ENCODE data around the gene AKAP1.

AKAP1 gene, protein sequence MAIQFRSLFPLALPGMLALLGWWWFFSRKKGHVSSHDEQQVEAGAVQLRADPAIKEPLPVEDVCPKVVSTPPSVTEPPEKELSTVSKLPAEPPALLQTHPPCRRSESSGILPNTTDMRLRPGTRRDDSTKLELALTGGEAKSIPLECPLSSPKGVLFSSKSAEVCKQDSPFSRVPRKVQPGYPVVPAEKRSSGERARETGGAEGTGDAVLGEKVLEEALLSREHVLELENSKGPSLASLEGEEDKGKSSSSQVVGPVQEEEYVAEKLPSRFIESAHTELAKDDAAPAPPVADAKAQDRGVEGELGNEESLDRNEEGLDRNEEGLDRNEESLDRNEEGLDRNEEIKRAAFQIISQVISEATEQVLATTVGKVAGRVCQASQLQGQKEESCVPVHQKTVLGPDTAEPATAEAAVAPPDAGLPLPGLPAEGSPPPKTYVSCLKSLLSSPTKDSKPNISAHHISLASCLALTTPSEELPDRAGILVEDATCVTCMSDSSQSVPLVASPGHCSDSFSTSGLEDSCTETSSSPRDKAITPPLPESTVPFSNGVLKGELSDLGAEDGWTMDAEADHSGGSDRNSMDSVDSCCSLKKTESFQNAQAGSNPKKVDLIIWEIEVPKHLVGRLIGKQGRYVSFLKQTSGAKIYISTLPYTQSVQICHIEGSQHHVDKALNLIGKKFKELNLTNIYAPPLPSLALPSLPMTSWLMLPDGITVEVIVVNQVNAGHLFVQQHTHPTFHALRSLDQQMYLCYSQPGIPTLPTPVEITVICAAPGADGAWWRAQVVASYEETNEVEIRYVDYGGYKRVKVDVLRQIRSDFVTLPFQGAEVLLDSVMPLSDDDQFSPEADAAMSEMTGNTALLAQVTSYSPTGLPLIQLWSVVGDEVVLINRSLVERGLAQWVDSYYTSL

DNA sequence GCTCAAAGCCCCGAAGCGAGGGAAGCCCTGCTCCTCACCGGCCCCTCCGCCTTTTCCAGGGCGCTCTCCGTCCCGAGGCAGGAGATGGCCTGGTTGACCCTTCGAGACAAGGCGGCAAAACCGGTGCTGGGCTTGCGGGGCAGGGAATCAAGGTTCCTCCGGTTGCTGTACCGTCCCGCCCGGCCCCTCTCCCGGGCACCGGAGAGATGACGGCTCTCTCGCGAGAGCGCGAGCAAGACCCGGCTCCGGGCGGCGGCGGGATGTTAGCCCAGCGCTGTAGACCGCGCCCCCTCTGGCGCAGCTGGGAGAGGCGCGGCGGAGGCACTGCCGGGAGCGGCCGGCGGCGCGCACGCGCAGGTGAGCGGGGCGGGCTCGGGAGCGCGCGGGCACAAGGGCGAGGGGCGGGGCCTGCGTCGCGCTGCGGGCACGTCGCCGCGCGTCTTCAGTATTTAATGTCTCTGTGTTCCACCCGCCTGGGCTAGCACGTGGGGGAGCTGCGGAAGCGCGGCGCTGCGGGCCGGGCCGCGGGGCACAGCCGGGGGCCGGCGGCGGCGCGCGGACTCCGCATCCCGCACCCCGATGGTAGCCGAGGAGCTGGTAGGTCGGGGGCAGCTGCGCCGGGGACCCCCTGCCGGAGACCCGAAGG, at the start of gene AKAP1:
Gene AKAP1 (plus strand): TSS at position 445 of the 646 bp plus-strand sequence. CDS start 20,219 bp downstream, outside the sequence.
- DNase-seq (ENCODE audit: low read depth, low spot score) = peak; percentile 87

DNA sequence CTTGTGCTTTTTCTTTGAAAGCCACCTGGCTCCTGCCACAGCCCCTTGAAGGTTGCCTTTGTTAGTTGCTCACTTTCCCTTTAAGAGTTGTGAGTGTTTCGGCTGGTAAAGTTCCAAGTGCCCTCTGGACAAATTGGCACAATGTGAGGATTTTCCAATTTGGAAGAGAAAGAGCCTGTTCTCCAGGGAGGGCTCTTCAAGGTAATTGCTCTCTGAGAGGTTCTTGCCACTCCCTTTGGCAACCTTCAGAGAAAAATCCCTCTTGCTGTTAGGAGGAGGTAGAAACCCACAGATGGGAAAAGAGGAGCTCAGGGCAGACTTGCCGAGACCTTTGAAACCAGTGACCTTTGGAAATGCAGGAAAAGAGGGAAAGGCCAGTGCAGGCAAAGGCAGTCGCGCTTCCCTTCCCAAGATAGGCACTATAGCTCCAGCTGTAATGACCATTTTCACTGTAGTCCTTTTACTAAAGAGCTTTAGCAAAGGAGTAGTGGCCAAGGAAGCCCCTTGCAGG, 49.0 kb upstream of the AKAP1 start:
- DNase-seq (ENCODE audit: low read depth, low spot score) = no peak

DNA sequence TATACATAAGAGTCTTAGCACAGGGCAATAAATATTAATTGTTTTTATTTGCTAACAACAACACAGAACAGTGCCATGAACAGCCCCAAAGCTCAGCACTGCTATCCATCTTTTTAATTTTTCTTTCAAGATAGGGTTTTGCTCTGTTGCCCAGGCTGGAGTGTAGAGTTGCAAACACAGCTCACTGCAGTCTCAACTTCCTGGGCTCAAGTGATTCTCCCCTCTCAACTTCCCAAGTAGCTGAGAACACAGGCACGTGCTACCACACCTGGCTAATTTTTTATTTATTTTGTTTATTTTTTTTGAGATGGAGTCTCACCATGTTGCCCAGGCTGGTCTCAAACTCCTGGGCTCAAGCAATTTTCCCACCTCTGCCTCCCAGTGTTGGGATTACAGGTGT, 47.6 kb upstream of the AKAP1 start:
- DNase-seq (ENCODE audit: low read depth, low spot score) = no peak

DNA sequence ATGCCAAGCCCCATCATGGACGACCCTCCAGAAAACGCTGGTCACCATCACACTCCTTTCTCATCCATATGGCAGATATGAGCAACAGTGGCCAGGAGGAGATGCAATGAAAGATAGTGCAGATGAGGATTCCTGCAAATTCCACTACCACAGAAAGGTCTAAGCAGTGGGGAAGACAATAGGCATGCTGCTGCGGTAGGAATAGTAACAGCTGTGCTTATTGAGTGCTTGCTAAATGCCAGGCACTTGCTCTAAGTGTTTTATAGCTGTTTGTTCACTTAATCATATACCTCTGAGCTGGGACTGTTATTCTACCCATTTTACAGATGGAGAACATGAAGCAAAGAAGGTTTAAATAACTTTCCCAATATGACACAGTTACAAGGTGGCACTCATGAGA, 46.6 kb upstream of the AKAP1 start:
- no peak for DNase-seq (ENCODE audit: low read depth, low spot score)

DNA sequence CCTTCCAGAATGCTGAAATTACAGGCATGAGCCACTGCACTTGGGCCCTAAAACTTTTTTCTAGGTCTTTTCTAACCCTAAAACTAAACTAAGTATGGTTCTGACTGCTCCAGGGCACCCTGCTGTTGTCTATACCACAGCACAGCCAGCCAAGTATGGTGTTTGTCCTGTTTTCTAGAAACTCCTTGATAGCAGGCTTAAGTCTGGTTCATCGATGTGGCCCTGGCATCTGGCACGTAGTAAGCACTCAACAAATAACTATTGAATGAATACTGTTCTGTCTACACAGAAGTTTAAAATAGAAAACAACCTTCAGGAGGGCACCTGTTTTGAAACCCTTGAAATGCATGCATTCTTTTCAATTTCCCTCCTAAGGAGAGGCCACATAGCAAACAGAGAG, 44.5 kb upstream of the AKAP1 start:
- DNase-seq (ENCODE audit: low read depth, low spot score) = no peak

DNA sequence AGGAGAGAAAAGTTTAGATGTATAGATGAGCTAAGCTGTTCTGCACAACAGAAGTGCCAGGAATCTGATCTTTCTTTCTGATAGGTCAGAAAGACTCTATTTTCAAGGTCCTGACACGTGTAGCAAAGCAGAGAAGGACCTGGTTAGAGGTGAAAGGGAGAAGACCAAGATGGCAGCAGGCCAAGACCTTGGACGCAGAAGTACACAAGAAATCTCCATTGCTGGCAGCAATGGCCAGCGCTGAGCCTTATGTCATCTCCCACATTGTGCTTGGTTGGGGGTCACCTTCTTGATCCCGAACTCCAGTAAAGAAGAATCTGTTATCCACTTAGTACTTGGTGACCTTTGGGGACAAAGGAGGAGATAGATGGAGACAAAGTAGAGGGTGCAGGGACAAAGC, 41.8 kb upstream of the AKAP1 start:
- no peak for DNase-seq (ENCODE audit: low read depth, low spot score)

DNA sequence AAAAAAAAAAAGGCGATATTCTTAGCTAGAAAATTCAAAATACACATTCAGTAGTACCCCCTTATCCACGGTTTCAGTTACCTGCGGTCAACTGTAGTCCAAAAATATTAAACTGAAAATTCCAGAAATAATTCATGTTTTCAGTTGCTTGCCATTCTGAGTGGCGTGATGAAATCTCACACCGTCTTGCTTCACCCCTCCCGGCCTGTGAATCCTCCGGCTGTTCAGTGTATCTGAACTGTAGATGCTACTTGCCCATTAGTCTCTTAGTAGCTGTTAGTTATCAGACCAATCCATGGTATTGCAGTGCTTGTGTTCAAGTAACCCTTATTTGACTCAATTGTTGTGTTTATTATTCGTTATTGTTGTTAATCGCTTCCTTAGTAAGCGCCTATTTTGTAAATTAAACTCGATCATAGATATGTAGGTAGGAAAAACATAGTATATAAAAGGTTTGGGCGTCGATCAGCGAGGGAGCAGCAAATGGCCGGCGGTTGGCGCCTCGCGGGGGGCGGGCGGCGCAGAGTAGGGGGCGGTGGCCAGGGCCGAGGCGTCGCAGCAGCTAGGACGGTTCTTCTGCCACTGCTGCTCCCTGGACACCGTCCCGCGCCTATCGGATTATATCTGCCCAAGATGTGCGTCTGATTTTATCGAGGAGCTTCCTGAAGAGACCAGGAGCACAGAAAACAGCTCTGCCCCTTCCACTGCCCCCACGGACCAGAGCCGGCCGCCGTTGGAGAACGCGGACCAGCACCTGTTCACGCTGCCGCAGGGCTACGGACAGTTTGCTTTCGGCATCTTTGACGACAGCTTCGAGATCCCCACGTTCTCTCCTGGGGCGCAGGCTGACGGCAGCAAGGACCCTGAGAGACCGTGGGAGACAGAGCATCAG, 39.8 kb upstream of the AKAP1 start:
- no peak for DNase-seq (ENCODE audit: low read depth, low spot score)

DNA sequence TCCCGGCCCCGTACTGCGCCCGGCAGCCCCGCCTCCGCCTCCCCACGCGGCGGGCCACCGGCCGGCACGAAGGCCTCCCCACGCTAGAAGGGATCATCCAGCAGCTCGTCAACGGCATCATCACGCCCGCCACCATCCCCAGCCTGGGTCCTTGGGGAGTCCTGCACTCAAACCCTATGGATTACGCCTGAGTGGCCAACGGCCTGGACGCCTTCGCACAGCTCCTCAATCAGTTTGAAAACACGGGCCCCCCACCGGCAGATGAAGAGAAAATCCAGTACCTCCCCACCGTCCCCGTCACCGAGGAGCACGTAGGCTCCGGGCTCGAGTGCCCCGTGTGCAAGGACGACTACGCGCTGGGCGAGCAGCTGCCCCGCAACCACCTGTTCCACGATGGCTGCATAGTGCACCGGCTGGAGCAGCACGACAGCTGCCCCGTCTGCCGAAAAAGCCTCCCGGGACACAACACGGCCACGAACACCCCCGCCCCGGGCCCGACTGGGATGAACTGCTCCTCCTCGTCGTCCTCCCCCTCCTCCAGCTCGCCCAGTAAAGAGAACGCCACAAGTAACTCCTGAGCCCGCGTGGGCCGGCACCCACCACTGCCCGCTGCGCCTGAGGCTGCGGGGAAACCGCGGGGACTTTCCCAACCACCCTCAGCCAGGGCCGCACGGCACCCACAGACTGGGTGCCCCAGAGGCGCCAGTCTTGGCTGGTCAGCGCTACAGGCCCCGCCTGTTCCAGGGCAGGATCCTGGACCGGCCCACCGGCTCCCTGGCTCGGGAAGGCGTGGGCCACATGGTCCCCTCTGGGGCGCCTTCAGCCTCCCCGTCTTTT, 39.0 kb upstream of the AKAP1 start:
- DNase-seq (ENCODE audit: low read depth, low spot score) = no peak

DNA sequence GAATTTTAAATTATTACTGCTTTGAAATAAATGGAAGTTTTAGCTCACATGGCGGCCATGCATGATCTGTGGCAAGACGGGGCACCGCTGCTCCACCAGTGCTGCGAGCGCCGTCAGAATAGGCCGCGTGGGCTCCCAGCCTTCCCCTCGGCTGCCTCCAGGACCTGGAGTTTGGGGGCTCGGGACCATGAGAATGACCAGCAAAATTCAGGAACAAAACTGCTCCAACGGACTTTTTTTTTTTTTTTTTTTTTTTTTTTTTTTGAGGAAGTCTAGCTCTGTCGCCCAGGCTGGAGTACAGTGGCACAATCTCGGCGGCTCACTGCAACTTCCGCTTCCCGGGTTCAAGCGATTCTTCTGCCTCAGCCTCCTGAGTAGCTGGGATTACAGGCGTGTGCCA, 38.3 kb upstream of the AKAP1 start:
- no peak for DNase-seq (ENCODE audit: low read depth, low spot score)

DNA sequence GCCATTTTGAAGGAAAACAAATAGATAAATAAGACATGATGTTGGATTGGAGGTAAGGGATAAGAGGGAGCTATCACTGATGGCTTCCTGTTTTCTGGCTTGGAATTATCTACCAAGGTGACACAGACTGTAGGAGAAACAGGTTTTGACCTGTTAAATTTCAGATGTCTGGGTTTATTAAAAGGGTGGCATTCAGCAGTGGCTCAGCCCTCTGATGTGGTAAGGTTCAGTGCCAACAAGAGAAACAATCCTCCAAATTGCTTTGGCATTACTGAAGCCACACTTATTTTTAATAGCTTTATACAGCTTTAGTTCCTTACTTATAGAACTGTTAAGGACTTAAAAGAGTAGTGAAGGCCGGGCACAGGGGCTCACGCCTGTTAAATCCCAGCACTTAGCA, 37.0 kb upstream of the AKAP1 start:
- DNase-seq (ENCODE audit: low read depth, low spot score) = no peak

DNA sequence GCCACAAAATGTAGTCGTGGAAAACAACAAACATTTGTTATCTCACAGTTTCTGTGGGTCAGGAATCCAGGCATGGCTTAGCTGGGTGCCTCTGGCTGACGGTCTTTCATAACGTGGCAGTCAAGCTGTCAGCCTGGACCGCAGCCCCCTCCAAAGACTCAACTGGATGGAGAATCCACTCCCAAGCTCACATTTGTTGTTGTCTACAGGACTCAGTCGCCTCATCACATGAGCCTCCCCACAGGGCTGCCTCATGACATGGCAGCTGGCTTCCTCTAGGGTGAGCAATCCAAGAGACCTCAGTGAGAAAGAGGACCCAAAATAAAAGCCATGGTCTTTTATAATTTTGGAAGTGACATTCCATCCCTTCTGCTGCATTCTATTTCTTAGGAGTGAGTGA, 34.7 kb upstream of the AKAP1 start:
- DNase-seq (ENCODE audit: low read depth, low spot score) = no peak

DNA sequence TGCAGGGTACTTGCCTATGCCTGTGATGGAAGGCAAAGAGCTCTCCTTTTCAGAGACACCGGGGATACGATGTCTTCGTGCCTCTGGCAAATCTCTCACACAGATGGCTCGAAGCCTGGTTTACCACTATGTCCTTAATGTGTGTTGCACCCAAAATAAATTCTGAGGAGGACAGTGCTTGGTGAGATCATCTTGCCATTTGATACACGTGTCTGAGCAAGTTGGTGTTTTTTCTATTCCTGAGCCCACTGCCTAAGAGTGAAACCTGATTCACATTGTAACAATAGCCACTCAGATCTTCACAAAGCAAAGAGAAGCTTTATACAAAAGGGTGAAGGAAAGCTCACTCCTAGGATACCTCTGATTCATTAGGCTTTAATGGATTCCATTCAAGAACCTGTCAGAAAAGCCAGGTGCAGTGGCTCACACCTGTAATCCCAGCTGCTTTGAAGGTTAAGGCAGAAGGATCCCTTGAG, 33.1 kb upstream of the AKAP1 start:
- no peak for DNase-seq (ENCODE audit: low read depth, low spot score)

DNA sequence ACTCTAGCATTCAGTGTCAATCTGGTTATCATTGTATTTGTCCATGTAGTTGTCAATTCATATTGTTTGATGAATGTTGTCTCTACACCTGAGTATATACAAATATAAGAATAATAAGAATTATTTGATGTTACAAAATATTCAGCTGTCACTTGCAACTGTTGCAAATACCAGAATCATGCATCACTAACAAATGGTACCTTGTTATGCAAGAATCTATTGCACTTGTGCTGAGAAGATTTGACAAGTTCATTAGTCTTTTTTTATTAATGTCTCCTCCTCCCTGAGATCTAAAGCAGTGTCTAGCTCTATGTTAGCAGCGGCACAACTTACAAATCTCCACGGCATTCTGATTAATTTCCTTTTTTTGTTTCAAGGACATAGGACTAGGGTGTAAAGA, 22.2 kb upstream of the AKAP1 start:
- DNase-seq (ENCODE audit: low read depth, low spot score) = no peak

DNA sequence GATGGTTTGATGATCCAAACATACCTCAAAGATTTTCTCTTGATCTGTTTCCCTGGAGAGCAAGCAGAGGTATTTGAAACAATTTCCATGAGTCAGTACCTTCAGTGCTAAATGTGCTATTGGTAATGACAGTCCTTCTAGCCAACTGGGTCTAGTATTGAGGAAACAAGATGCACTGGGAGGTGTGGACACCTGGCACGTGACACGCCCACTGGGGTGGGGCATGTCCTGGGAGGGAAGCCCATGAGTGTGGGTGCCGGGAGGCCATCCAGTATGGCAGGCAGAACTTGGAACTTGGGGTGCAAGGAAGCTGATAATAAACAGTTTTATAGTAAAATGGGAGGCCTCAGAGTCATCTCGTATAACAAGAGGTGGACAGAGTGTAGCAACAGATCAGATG, 17.9 kb upstream of the AKAP1 start:
- no peak for DNase-seq (ENCODE audit: low read depth, low spot score)

DNA sequence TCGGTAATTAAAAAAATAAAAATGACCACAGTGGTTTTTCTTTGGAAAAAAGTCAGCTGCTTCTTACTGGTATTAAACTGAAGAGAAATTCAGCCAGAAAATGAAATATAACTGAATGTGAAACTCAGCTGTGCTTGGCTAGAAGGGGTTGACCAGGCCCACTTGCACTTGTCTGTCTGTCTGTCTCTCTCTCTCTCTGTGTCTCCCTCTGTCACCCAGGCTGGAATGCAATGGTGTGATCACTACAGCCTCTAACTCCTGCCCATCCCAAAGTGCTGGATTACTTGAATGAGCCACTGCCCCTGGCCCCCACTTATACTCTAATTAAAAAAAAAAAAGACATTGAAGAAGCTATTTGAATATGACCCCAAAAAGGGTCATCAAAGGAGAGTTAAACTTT, 17.3 kb upstream of the AKAP1 start:
- no peak for DNase-seq (ENCODE audit: low read depth, low spot score)

DNA sequence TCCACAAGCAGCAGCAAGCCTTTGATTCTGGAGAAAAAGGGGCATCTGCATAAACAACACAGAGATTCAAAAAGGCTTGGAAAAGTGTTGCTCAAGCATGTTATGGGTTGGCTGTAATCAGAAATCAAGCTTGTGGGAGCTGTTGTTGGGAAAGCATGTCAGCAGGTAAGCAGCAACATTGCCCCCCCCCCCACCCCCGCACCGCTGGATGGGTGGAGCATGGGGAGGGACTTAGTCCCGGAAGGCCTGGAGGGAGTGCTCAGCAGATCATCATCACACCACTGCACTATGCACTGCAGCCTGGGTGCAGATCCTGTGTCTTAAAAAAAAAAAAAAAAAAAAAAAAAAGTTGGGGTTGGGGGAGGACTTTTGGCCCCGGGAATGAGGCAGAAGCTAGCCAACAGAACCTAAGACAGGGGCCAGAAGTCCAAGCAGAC, 16.8 kb upstream of the AKAP1 start:
- DNase-seq (ENCODE audit: low read depth, low spot score) = no peak

DNA sequence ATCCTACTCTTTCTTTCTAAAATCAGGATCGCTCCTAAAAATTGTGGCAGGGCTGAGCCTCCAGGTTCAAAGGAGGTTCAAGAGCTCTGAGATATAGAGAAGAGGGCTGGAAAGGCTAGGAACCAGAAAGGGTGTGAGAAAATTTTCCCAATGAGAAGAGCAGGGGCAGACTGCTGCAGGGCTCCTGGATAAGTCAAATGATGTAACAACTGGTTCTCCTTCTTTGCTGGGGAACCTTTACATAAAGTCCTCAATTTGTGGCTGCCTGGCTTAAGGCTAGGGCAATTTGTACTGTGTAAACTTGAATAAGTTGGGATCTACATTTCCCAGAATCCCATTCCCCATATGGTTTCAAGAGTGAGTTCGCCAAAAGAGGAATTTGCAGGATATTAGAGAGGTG, 16.3 kb upstream of the AKAP1 start:
- DNase-seq (ENCODE audit: low read depth, low spot score) = no peak

DNA sequence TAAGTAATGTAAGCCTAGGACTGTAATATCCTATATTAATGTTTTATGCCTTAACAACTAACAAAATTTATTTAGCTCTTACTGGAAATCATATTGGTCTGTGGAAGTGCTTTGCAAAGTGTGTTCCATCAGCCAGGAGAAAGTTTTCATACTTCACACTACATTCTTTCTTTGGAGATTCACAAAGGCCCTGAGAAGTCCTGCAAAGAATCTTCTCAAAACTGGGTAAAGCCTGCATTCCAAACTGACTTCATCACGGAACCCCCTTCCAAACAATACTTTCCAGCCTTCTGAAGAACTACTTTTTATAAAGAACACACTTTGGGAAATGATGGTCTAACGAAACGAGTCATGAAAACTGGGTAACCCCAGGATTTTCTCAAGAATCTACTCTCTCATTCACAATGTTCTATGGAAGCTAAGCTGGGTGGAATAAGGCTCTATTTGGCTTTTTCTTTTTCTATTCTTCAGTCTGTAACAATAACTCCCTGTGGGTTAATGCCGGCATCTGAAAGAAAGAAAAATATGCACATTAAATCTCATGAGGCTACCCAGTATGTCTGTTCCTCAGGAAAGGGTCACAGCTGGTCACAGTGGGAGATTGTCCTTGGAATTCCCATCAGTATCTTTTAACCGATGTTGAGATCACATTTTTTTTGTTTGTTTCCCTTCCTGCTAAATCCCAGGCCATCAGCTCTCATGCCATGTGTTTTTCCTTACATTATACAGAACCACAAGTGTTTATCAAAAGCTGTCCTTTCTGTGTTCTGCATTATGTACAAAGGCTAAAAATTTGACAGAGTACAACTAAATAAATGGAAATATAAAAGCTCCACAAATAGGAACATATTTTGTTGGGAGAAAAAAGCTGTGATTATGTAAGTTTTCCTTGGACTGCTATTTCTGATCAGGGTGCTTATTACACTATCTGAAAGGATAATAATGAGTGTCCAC, 12.8 kb upstream of the AKAP1 start:
- DNase-seq (ENCODE audit: low read depth, low spot score) = no peak

DNA sequence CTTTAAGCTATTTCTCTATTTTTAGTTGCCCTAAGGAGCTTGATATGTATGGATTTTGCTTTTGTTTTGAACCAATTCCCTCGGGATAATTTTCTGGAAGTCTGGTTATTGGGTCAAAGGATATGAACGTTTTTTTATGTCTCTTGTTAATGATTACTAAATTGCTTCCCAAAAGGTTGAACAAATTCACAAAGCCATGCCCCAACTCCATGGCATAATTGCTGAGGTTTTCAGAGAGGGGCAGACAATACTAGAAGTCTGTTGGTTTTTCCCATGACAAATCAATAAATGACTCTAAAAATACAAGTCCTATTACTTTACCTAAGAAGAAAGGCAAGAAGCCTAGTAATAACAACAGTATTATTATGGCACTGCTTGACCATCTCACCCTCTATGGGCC, 11.4 kb upstream of the AKAP1 start:
- DNase-seq (ENCODE audit: low read depth, low spot score) = no peak
